Vagina (tissue), 1 donor: ENCODE data around the gene TMEM178B. TPM values are rescaled to one million over a fixed set of nuclear protein-coding genes. Genes with fewer than 3 reads are reported as not detected.

ENCODE experiments used
- small RNA-seq: library from RNA; depleted of rRNA; stranded (forward); fragments of <200 nt; gene quantifications from one replicate; pipeline ENCODE3, GENCODE V24; 2016
- total RNA-seq: library from RNA; depleted of rRNA; stranded (reverse); fragments of >200 nt; gene quantifications from one replicate; pipeline ENCODE4 v1.2.3, GENCODE V29; 2016

The TMEM178B gene
- total RNA-seq, 1 donor from 2014 or later = 1.2 TPM

Small RNA genes lying within 50 kb of the gene (small RNA-seq; reads per million reads assigned to genes)
- not detected for gene AC006362.1
- gene RNU4-74P = not detected

Other genes starting within 250 kb of the TMEM178B start
- gene BRAF, start 149.1 kb upstream of the TMEM178B start, total RNA-seq = 52.8 TPM
- gene MRPS33, start 59.1 kb upstream of the TMEM178B start, total RNA-seq = 5.9 TPM